GM21447 (cell line): ENCODE measurements around the gene SLC2A13.

Experiments
- ATAC-seq: cut with Tn5 transposase; IDR thresholded peaks from one replicate; pipeline ENCODE4 v1.9.1; 2021; ENCODE audit not compliant: unreplicated experiment

The SLC2A13 gene

GRCh38 chr12:40105515-40106201 lies at the start of gene SLC2A13:
SLC2A13 (minus strand) TSS chr12:40106081; CDS start chr12:40105808, 273 bp downstream.
- peak; percentile 68 for ATAC-seq

- no peak for ATAC-seq
Measured at GRCh38 chr12:40154381-40154780, 48.5 kb upstream of the SLC2A13 start.

- no peak for ATAC-seq
Measured at GRCh38 chr12:40153432-40153831, 47.6 kb upstream of the SLC2A13 start.

GRCh38 chr12:40152783-40153383 lies 47.0 kb upstream of the SLC2A13 start:
- no peak for ATAC-seq

- ATAC-seq, result no peak
Measured at GRCh38 chr12:40149673-40150260, 43.9 kb upstream of the SLC2A13 start.

- no peak for ATAC-seq
Measured at GRCh38 chr12:40146800-40147797, 41.2 kb upstream of the SLC2A13 start.

- ATAC-seq, result no peak
Measured at GRCh38 chr12:40145896-40146295, 40.0 kb upstream of the SLC2A13 start.

- ATAC-seq, result no peak
Measured at GRCh38 chr12:40144023-40144422, 38.1 kb upstream of the SLC2A13 start.

- no peak for ATAC-seq
Measured at GRCh38 chr12:40142001-40142744, 36.3 kb upstream of the SLC2A13 start.

GRCh38 chr12:40138526-40138925 lies 32.6 kb upstream of the SLC2A13 start:
- ATAC-seq, result no peak

- ATAC-seq, result peak; percentile 91
Measured at GRCh38 chr12:40137252-40137651, 31.4 kb upstream of the SLC2A13 start.

GRCh38 chr12:40127408-40127807 lies 21.5 kb upstream of the SLC2A13 start:
- ATAC-seq, result no peak

GRCh38 chr12:40123496-40123895 lies 17.6 kb upstream of the SLC2A13 start:
- no peak for ATAC-seq

GRCh38 chr12:40122842-40123241 lies 17.0 kb upstream of the SLC2A13 start:
- no peak for ATAC-seq

- peak; percentile 93 for ATAC-seq
Measured at GRCh38 chr12:40117818-40118217, 11.9 kb upstream of the SLC2A13 start.

GRCh38 chr12:40110586-40110985 lies 4.7 kb upstream of the SLC2A13 start:
- no peak for ATAC-seq

GRCh38 chr12:40107803-40108620 lies 2.1 kb upstream of the SLC2A13 start:
- no peak for ATAC-seq

- peak; percentile 39 for ATAC-seq
Measured at GRCh38 chr12:40107098-40107802, 1.4 kb upstream of the SLC2A13 start.

- no peak for ATAC-seq
Measured at GRCh38 chr12:40106655-40107054, 774 bp upstream of the SLC2A13 start.
